ENCODE measurements around the gene NR5A1.

The NR5A1 gene

GRCh38 chr9:124436320-124436719, 70.9 kb downstream of the NR5A1 start:
- Histone ChIP-seq H4K20me1 (ENCODE audit: insufficient read depth, low read length, poor library complexity, severe bottlenecking) (no peaks in the 10 kb centered on the region), H3F3A (ENCODE audit: low read depth) (no peaks in the 10 kb centered on the region), H3K79me2 (ENCODE audit: insufficient read depth, low read length) (no peaks in the 10 kb centered on the region), H3K27me3 (ENCODE audit: insufficient read depth, low read length, poor library complexity, severe bottlenecking) (no peaks in the 10 kb centered on the region), H2AFZ (ENCODE audit: low read length) (no peak overlapping the region), H3K4me3 (ENCODE audit: low read length, poor library complexity, severe bottlenecking) (no peak overlapping the region), H3K4me2 (ENCODE audit: low read depth, low read length, poor library complexity, severe bottlenecking) (no peak overlapping the region), H3K4me1 (ENCODE audit: insufficient read depth, low read length, poor library complexity, severe bottlenecking) (no peaks in the 10 kb centered on the region), H3K9me2 (replicated peaks; ENCODE audit: low read depth, low read length) (no peaks in the 10 kb centered on the region), H3K36me3 (ENCODE audit: insufficient read depth, low read length) (no peaks in the 10 kb centered on the region), H3K9me3 (ENCODE audit: insufficient read depth, low read depth, low read length) (no peaks in the 10 kb centered on the region), H3K9ac (ENCODE audit: low read depth, low read length, poor library complexity, severe bottlenecking) (no peak overlapping the region)
- no peak for TF ChIP-seq EZH2phosphoT487 (IDR thresholded peaks at IDR 0.05; ENCODE audit: borderline replicate concordance)
- no peak for TF ChIP-seq CTCF (conservative IDR thresholded peaks at IDR 0.05; ENCODE audit: low read length)
